Ovary (tissue), 9 donors: ENCODE measurements around the gene PMEL. TPM values are rescaled to one million over a fixed set of nuclear protein-coding genes. Genes with fewer than 3 reads are reported as not detected.
A peak's percentile ranks its signal among the peaks of the same experiment; 100 is the strongest.
"Not testable (repeated sequence)": the region's sequence is repeated elsewhere in the genome, so short reads cannot be mapped to it uniquely, and the experiment has no call there.

Source experiments
- DNase-seq, 5 donors: peaks; one replicate each; pipeline ENCODE4 v3.0.0-alpha.2; 2019 to 2020
- H3K27ac ChIP-seq, 2 donors: fragments of 200-600 bp; one replicate each; pipeline versions ENCODE4 v1.5.1 to v1.8.0; 2019 to 2022
- H3K27me3 ChIP-seq: fragments of 200-600 bp; one replicate; pipeline ENCODE4 v1.8.0; 2022
- H3K36me3 ChIP-seq: fragments of 200-600 bp; sonication (generic); one replicate; pipeline ENCODE4 v1.5.1; 2019
- H3K4me1 ChIP-seq: one replicate; pipeline ENCODE4 v1.8.1; 2013; ENCODE audit warnings: mild to moderate bottlenecking, moderate library complexity; ENCODE audit not compliant: insufficient read depth
- H3K4me3 ChIP-seq: fragments of 200-600 bp; sonication (generic); one replicate; pipeline ENCODE4 v1.5.1; 2017
- H3K9me3 ChIP-seq, 2 donors: fragments of 200-600 bp in 1 of 2; sonication (generic) in 1 of 2; one replicate each; pipeline versions ENCODE4 v1.5.1 to v1.8.1; 2013 to 2019; ENCODE audit warnings: mild to moderate bottlenecking in 1 of 2, moderate library complexity in 1 of 2
- CTCF ChIP-seq, 3 donors: fragments of 450-650 bp in 2 of 3; fragments of 200-600 bp in 1 of 3; IDR thresholded peaks; one replicate each; pipeline versions ENCODE4 v1.5.1 to v1.8.0; 2016 to 2022; ENCODE audit warnings: antibody characterized with exemption in 3 of 3, mild to moderate bottlenecking in 1 of 3
- EP300 ChIP-seq: sonication (generic); formaldehyde crosslinking; IDR thresholded peaks from one replicate; pipeline ENCODE4 v1.6.1; 2017; ENCODE audit warnings: antibody characterized with exemption
- POLR2A ChIP-seq: fragments of 450-650 bp; IDR thresholded peaks from one replicate; pipeline ENCODE4 v1.6.1; 2017; ENCODE audit warnings: antibody characterized with exemption, mild to moderate bottlenecking, moderate library complexity
- WGBS, 3 donors: extraction: QIAGEN DNeasy Blood & Tissue Kit in 1 of 3; methylation state at CpG; one replicate each; pipeline versions ENCODE4 v1.1.5 to v1.1.7; 2013 to 2017; 5-methylcytosine and 5-hydroxymethylcytosine counted together
- intact Hi-C, 4 donors: fragments of 100-400 bp; cut with DNase I; formaldehyde crosslinking; loops; one replicate each; pipeline versions ENCODE4 v1.11.0 to v1.15.1; 2022 to 2023
- polyA plus RNA-seq, 2 donors: library from polyadenylated mRNA; stranded (reverse); fragments of 200-250 nt in 1 of 2; fragments of 350-450 nt in 1 of 2; fragmentation: Illumina TruSeq in 1 of 2; extraction: RNeasy Lipid Tissue Mini Kit (QIAGEN cat#74804) in 1 of 2; gene quantifications; one replicate each; pipeline ENCODE4 v1.2.3, GENCODE V29; 2013 to 2014
- total RNA-seq, 7 donors: library from RNA; depleted of rRNA in 2 of 7; stranded (reverse); fragments of >200 nt in 2 of 7; fragmentation: NEBNext Ultra II Directional in 3 of 7; extraction: Animal tissue kit (Norgen Biotek cat#: 25700) in 3 of 7; gene quantifications; one replicate each; pipeline versions ENCODE4 v1.1.0 to v1.2.4, GENCODE V29; 2016 to 2023
- donor health status: DM: no; HTN: no; CAD: no; lungs with moderate emphysema.
- donor health status: DM: no; HTN: no; CAD: no.
- donor health status: Bipolar disorder and iron deficiency.
- donor health status: DM: yes; HTN: yes; CAD: no.
- donor health status: DM: no; HTN: no; CAD: no.
- donor health status: DM: yes; HTN: yes; CAD: no.

The PMEL gene
- total and polyA plus RNA-seq, 9 donors, result 2.0 to 11.5 (median 3.6) TPM

GRCh38 chr12:56010111-56010570 lies 44.3 kb upstream of the PMEL start:
- Histone ChIP-seq H3K4me1 (no peaks in the 10 kb centered on the region), H3K4me3 (no peak overlapping the region), H3K36me3 (no peaks in the 10 kb centered on the region), H3K27ac (no peak overlapping the region), H3K9me3 (no peaks in the 10 kb centered on the region), H3K27me3 (no peaks in the 10 kb centered on the region)
- TF ChIP-seq POLR2A (no peak), EP300 (no peak), CTCF (IDR thresholded peaks at IDR 0.05) (no peak)
- intact Hi-C loops, result no loop called here
- no peak for DNase-seq
- WGBS, 3 donors, result 71 to 79% (median 73%) methylated on average over 2 of the region's 2 CpGs

GRCh38 chr12:56007564-56008559 lies 42.0 kb upstream of the PMEL start:
- no peaks in the 10 kb centered on the region for H3K27me3 ChIP-seq
- H3K27ac ChIP-seq, result peak overlapping the region; percentile 93 to 98
- H3K9me3 ChIP-seq, result no peaks in the 10 kb centered on the region
- intact Hi-C loops, result no loop called here
- no peaks in the 10 kb centered on the region for H3K36me3 ChIP-seq
- TF ChIP-seq CTCF (IDR thresholded peaks at IDR 0.05) (no peak), POLR2A (no peak), EP300 (no peak)
- WGBS, 3 donors, result 0 to 1% (median 1%) methylated on average over 33 to 44 of the region's 44 CpGs
- peak overlapping the region; percentile 75 for H3K4me3 ChIP-seq
- H3K4me1 ChIP-seq, result no peaks in the 10 kb centered on the region
- peak; percentile 71 to 82 (median 77) for DNase-seq

- DNase-seq, result no peak
- H3K36me3 ChIP-seq, result no peaks in the 10 kb centered on the region
- 90 to 92% (median 91%) methylated on average over 10 of the region's 10 CpGs for WGBS, 3 donors
Measured at GRCh38 chr12:56004211-56004610, 38.4 kb upstream of the PMEL start.

GRCh38 chr12:56003376-56003775 lies 37.5 kb upstream of the PMEL start:
- H3K36me3 ChIP-seq, H3K4me1 ChIP-seq, H3K27ac ChIP-seq, H3K27me3 ChIP-seq, DNase-seq, H3K4me3 ChIP-seq, H3K9me3 ChIP-seq, intact Hi-C loops: not testable (repeated sequence)
- 68 to 82% (median 79%) methylated on average over 5 of the region's 5 CpGs for WGBS, 3 donors

More at GRCh38 chr12:56004211-56004610, 38.4 kb upstream of the PMEL start:
- H3K4me1 ChIP-seq, result no peaks in the 10 kb centered on the region
- no peak for TF ChIP-seq CTCF (IDR thresholded peaks at IDR 0.05)
- TF ChIP-seq EP300, result no peak
- no peak for TF ChIP-seq POLR2A
- H3K9me3 ChIP-seq, result no peaks in the 10 kb centered on the region
- H3K27ac ChIP-seq, result no peak overlapping the region
- H3K4me3 ChIP-seq, result no peak overlapping the region
- no peaks in the 10 kb centered on the region for H3K27me3 ChIP-seq
- intact Hi-C loops, result no loop called here

GRCh38 chr12:56001487-56002100 lies 35.8 kb upstream of the PMEL start:
- no peak overlapping the region for H3K27ac ChIP-seq
- H3K9me3 ChIP-seq, result no peaks in the 10 kb centered on the region
- H3K36me3 ChIP-seq, result no peaks in the 10 kb centered on the region
- intact Hi-C loops, result no loop called here
- TF ChIP-seq CTCF (IDR thresholded peaks at IDR 0.05), result no peak
- TF ChIP-seq POLR2A, result no peak
- TF ChIP-seq EP300, result no peak
- no peaks in the 10 kb centered on the region for H3K27me3 ChIP-seq
- H3K4me1 ChIP-seq, result peaks cover 2% of the 10 kb centered on the region
- 76 to 83% (median 83%) methylated on average over 7 of the region's 7 CpGs for WGBS, 3 donors
- H3K4me3 ChIP-seq, result no peak overlapping the region
- DNase-seq, result no peak

- intact Hi-C loops, result loop anchor here in 2 of 4 donors (5.0 to 10.0 kb wide), 2 partner anchors 37 to 45 kb away; partner anchors contain the start of gene RPS26 (in 1 of the 2)
- not testable (repeated sequence) for H3K4me3 ChIP-seq, H3K9me3 ChIP-seq, DNase-seq, H3K36me3 ChIP-seq, H3K27ac ChIP-seq, H3K27me3 ChIP-seq, H3K4me1 ChIP-seq
- WGBS, 3 donors, result 90 to 91% (median 90%) methylated on average over 33 of the region's 33 CpGs
Measured at GRCh38 chr12:55999999-56000540, 34.2 kb upstream of the PMEL start.

GRCh38 chr12:55999522-55999921 lies 33.7 kb upstream of the PMEL start:
- H3K27ac ChIP-seq, H3K9me3 ChIP-seq, H3K27me3 ChIP-seq, DNase-seq, H3K4me1 ChIP-seq, H3K36me3 ChIP-seq, H3K4me3 ChIP-seq: not testable (repeated sequence)
- WGBS, 3 donors, result 70 to 76% (median 76%) methylated on average over 6 of the region's 6 CpGs
- intact Hi-C loops, result loop anchor here in 2 of 4 donors (5.0 to 10.0 kb wide), 2 partner anchors 38 to 45 kb away; partner anchors contain the start of gene RPS26 (in 1 of the 2)
